Suprapubic skin (tissue), 4 donors: ENCODE results near the gene TDO2. TPM values are rescaled to one million over a fixed set of nuclear protein-coding genes. Genes with fewer than 3 reads are reported as not detected.

ENCODE experiments used
- DNase-seq, 2 donors: peaks; one replicate each; pipeline ENCODE4 v3.0.0-alpha.2; 2019; ENCODE audit warnings: low spot score in 2 of 2
- H3K27ac ChIP-seq: fragments of 200-600 bp; sonication (generic); one replicate; pipeline ENCODE4 v1.5.1; 2019
- H3K27me3 ChIP-seq: fragments of 200-600 bp; sonication (generic); one replicate; pipeline ENCODE4 v1.5.1; 2019
- H3K36me3 ChIP-seq: fragments of 200-600 bp; sonication (generic); one replicate; pipeline ENCODE4 v1.5.1; 2019
- H3K4me1 ChIP-seq: fragments of 200-600 bp; sonication (generic); one replicate; pipeline ENCODE4 v1.5.1; 2019
- H3K4me3 ChIP-seq: fragments of 200-600 bp; sonication (generic); one replicate; pipeline ENCODE4 v1.5.1; 2019; ENCODE audit warnings: mild to moderate bottlenecking
- H3K9me3 ChIP-seq: fragments of 200-600 bp; sonication (generic); one replicate; pipeline ENCODE4 v1.5.1; 2019
- EP300 ChIP-seq: sonication (generic); formaldehyde crosslinking; IDR thresholded peaks from one replicate; pipeline ENCODE4 v1.6.1; 2017; ENCODE audit warnings: antibody characterized with exemption
- POLR2A ChIP-seq, 2 donors: fragments of 450-650 bp; IDR thresholded peaks; one replicate each; pipeline ENCODE4 v1.6.1; 2017; ENCODE audit warnings: antibody characterized with exemption in 2 of 2, mild to moderate bottlenecking in 2 of 2, moderate library complexity in 2 of 2
- POLR2AphosphoS5 ChIP-seq, 3 donors: sonication (generic); formaldehyde crosslinking; IDR thresholded peaks; one replicate each; pipeline ENCODE4 v1.6.1; 2017; ENCODE audit warnings: antibody characterized with exemption in 3 of 3
- WGBS: methylation state at CpG from one replicate; pipeline ENCODE4 v1.1.5; 2018; 5-methylcytosine and 5-hydroxymethylcytosine counted together
- total RNA-seq, 4 donors: library from RNA; depleted of rRNA; stranded (reverse); fragments of >200 nt; gene quantifications; one replicate each; pipeline ENCODE4 v1.1.0, GENCODE V29; 2016
- TF ChIP-seq, protein P1 (sequence below), 2 donors: fragments of 200-600 bp in 1 of 2; fragments of 450-650 bp in 1 of 2; sonication (generic) in 1 of 2; IDR thresholded peaks; one replicate each; pipeline ENCODE4 v1.5.1; 2016 to 2019; ENCODE audit warnings: antibody characterized with exemption in 2 of 2, mild to moderate bottlenecking in 1 of 2, moderate library complexity in 1 of 2

The TDO2 gene
- total RNA-seq, 4 donors from 2014 or later, result 2.3 TPM; not detected in 3

DNA sequence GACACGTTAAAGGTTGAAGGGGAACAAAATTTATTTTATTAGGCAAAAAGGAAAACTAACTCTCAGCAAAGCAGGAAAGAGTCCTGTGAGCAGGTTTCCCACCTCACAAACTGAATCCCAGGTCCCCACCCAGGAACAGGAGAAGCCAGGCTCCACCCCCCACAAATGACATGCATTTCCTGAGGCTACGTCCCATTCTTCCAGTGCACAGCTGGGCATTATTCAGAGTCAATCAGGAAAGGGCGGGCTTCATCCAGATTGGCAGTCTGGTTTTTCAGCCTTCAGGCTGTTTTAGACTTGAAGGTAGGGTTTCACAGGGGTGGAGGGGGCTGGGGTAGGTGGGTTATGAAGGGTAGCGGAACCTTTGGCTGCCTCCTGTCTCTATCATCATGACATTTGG is 25.5 kb upstream of the TDO2 start:
- H3K9me3 ChIP-seq, result peaks cover 6% of the 10 kb centered on the region
- no peak for DNase-seq
- TF ChIP-seq POLR2AphosphoS5 (IDR thresholded peaks at IDR 0.05), result no peak
- TF ChIP-seq POLR2A (IDR thresholded peaks at IDR 0.05), result no peak
- H3K36me3 ChIP-seq, result no peaks in the 10 kb centered on the region
- no peaks in the 10 kb centered on the region for H3K4me1 ChIP-seq
- H3K27ac ChIP-seq, result no peak overlapping the region
- no peaks in the 10 kb centered on the region for H3K27me3 ChIP-seq
- H3K4me3 ChIP-seq, result no peak overlapping the region
- 88% methylated on average over 4 of the region's 4 CpGs for WGBS

DNA sequence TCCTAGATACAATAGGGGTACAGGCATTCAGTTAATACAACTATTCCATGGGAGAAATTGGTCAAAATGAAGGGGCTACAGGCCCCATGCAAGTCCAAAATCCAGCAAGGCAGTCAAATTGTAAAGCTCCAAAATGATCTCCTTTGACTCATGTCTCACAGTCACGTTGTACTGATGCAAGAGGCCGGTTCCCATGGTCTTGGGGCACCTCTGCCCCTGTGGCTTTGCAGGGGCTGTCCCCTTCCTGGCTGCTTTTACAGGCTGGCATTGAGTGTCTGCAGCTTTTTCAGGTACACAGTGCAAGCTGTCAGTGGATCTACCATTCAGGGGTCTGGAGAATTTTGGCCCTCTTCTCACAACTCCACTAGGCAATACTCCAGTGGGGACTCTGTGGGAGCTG is 24.9 kb upstream of the TDO2 start:
- Histone ChIP-seq H3K9me3 (peaks cover 6% of the 10 kb centered on the region), H3K4me1 (no peaks in the 10 kb centered on the region), H3K4me3 (no peak overlapping the region), H3K27ac (no peak overlapping the region), H3K27me3 (no peaks in the 10 kb centered on the region), H3K36me3 (no peaks in the 10 kb centered on the region)
- TF ChIP-seq EP300, result no peak
- no peak for TF ChIP-seq POLR2AphosphoS5 (IDR thresholded peaks at IDR 0.05)
- no peak for TF ChIP-seq POLR2A (IDR thresholded peaks at IDR 0.05)
- TF ChIP-seq, protein P1, sequence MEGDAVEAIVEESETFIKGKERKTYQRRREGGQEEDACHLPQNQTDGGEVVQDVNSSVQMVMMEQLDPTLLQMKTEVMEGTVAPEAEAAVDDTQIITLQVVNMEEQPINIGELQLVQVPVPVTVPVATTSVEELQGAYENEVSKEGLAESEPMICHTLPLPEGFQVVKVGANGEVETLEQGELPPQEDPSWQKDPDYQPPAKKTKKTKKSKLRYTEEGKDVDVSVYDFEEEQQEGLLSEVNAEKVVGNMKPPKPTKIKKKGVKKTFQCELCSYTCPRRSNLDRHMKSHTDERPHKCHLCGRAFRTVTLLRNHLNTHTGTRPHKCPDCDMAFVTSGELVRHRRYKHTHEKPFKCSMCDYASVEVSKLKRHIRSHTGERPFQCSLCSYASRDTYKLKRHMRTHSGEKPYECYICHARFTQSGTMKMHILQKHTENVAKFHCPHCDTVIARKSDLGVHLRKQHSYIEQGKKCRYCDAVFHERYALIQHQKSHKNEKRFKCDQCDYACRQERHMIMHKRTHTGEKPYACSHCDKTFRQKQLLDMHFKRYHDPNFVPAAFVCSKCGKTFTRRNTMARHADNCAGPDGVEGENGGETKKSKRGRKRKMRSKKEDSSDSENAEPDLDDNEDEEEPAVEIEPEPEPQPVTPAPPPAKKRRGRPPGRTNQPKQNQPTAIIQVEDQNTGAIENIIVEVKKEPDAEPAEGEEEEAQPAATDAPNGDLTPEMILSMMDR (IDR thresholded peaks at IDR 0.05), result no peak
- WGBS, result 0% methylated on average over 1 of the region's 2 CpGs
- DNase-seq, result no peak

DNA sequence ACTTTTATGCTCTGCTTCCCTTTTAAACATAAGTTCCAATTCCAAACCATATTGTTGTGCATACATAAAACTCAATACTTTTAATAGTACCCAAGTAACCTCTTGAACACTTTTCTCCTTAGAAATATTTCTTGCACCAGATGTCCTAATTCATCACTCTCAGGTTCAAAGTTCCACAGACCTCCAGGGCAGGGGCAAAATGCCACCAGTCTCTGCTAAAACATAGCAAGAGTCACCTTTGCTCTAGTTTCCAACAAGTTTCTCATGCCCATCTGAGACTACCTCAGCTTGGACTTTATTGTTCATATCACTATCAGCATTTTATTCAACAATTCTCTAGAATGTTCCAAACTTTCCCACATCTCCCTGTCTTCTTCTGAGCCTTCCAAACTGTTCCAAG is 23.7 kb upstream of the TDO2 start:
- H3K9me3 ChIP-seq, result peaks cover 6% of the 10 kb centered on the region
- no peaks in the 10 kb centered on the region for H3K36me3 ChIP-seq
- H3K4me1 ChIP-seq, result no peaks in the 10 kb centered on the region
- DNase-seq, result no peak
- H3K27ac ChIP-seq, result no peak overlapping the region
- TF ChIP-seq, protein P1 (IDR thresholded peaks at IDR 0.05), result no peak
- no peak for TF ChIP-seq POLR2A (IDR thresholded peaks at IDR 0.05)
- no peak overlapping the region for H3K4me3 ChIP-seq
- H3K27me3 ChIP-seq, result no peaks in the 10 kb centered on the region

DNA sequence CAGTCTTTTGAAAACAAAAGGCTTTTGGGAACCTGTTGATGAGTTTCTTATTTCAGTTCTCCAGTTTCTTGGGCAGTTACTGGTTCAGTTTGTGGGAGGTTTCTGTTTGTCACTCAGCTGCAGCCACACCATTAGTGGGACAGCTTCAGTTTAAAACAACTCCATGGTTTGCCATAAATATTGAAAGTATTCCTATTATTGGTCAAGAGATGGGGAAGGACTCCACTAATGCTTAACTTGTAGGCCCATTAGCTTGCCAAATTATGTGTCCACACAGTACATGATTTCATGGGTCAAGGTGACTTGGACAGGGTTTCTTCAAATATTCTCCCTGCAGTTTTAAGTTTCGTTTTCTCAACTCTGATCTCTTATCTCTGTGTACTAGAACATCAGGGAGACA is 21.9 kb upstream of the TDO2 start:
- Histone ChIP-seq H3K27ac (no peak overlapping the region), H3K27me3 (no peaks in the 10 kb centered on the region), H3K9me3 (no peaks in the 10 kb centered on the region), H3K4me3 (no peak overlapping the region), H3K36me3 (no peaks in the 10 kb centered on the region), H3K4me1 (no peaks in the 10 kb centered on the region)
- TF ChIP-seq EP300 (no peak), POLR2AphosphoS5 (IDR thresholded peaks at IDR 0.05) (no peak), POLR2A (IDR thresholded peaks at IDR 0.05) (no peak)
- TF ChIP-seq, protein P1 (IDR thresholded peaks at IDR 0.05), result no peak
- WGBS, result 54% methylated on average over 1 of the region's 1 CpG
- DNase-seq, result no peak

DNA sequence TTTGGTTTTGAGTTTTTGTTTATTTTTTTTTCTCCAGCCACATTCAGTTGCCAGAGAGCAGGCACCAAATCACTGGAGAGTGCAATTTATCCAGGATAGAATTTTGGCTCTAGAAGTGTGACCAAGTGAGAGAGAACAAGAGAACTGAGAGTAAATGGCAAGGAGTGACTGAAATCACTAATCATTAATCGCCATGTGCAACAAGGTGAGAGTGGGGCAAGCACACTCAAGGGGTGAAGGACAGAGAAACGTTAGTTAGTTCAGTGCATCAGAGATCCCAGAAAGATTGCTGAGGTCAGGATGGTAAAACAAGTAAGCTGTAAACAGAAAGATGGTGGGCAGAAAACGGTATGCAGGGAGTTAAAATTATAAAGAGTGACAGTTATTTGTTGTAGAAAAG is 19.6 kb upstream of the TDO2 start:
- Histone ChIP-seq H3K36me3 (no peaks in the 10 kb centered on the region), H3K27me3 (no peaks in the 10 kb centered on the region), H3K9me3 (no peaks in the 10 kb centered on the region), H3K27ac (no peak overlapping the region), H3K4me3 (no peak overlapping the region), H3K4me1 (no peaks in the 10 kb centered on the region)
- TF ChIP-seq POLR2AphosphoS5 (IDR thresholded peaks at IDR 0.05), result no peak
- TF ChIP-seq, protein P1 (IDR thresholded peaks at IDR 0.05), result no peak
- no peak for TF ChIP-seq EP300
- TF ChIP-seq POLR2A (IDR thresholded peaks at IDR 0.05), result no peak
- WGBS, result 80% methylated on average over 3 of the region's 3 CpGs
- no peak for DNase-seq

DNA sequence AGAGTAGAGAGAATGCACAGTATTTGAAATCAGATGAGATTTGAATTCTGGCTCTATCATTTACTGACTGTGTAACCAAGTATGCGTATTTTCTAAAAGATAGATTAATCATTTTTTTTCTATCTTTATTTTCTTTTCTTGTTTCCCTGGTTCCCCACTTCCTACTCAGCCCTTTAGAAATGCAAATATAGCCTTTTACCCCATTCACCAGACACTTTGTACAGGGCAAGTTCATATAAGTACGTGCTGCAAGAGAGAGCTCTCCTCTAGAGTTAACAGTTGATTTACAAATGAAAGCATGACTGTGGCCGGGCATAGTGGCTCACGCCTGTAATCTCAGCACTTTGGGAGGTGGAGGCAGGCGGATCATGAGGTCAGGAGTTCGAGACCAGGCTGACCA is 17.8 kb upstream of the TDO2 start:
- WGBS, result 77% methylated on average over 6 of the region's 6 CpGs
- no peak for TF ChIP-seq POLR2AphosphoS5 (IDR thresholded peaks at IDR 0.05)

More for the DNA sequence above, 17.8 kb upstream of the TDO2 start:
- Histone ChIP-seq H3K36me3 (no peaks in the 10 kb centered on the region), H3K27me3 (no peaks in the 10 kb centered on the region), H3K4me3 (no peak overlapping the region), H3K27ac (no peak overlapping the region), H3K4me1 (no peaks in the 10 kb centered on the region), H3K9me3 (no peaks in the 10 kb centered on the region)
- no peak for DNase-seq
